Measurements from ENCODE around the gene HDGFL2.

Gene HDGFL2

DNA sequence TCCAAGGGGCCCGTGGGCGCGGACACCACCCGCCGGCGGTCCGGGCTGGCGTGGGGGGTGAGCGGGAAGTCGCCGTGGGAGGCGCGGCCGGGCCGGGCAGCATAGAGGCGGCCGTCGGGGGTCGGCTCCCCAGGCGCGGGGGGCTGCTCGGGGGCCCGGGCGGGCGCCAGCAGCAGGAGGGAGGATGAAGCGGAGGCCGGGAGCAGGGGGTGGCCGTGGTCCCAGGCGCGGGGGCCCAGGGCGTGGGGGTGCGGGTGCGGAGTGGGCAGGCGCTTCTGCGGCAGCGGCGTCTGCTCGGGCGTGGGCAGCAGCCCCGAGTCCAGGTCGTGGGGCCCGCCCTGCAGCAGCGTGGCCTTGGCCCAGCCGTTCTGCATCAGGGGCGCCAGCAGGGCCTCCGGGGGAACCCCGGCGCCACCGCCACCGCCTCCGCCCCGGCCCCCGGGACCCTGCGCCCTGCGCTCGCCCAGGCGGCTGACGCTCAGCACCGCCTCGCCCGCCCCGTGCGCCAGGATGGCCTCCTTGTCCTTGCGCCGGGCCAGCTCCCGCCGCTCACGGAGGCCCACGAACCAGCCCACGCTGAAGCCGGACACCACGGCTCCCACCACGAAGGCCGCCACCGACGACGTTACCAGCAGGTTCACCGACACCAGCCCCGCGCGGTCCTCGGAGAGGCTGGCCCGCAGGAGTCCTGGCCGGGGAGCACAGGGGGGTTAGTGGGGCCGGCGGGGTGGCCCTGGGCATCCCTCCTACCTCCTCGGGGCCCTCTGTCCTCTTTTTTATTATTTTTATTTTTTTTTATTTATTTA, 71.9 kb downstream of the HDGFL2 start:
- Histone ChIP-seq H3K79me2 (no peaks in the 10 kb centered on the region), H3K4me2 (ENCODE audit: low read length) (no peak overlapping the region), H3K9me3 (ENCODE audit: control insufficient read depth, low read length) (no peaks in the 10 kb centered on the region), H3K4me1 (no peaks in the 10 kb centered on the region), H3K9ac (no peak overlapping the region), H3K27ac (no peak overlapping the region), H3K4me3 (ENCODE audit: low read depth, low read length) (no peak overlapping the region), H3K27me3 (ENCODE audit: control insufficient read depth, insufficient read depth, low read length) (no peaks in the 10 kb centered on the region), H2AFZ (no peak overlapping the region), H3K36me3 (ENCODE audit: control insufficient read depth, insufficient read depth, low read length) (no peaks in the 10 kb centered on the region)
- TF ChIP-seq, protein P1, sequence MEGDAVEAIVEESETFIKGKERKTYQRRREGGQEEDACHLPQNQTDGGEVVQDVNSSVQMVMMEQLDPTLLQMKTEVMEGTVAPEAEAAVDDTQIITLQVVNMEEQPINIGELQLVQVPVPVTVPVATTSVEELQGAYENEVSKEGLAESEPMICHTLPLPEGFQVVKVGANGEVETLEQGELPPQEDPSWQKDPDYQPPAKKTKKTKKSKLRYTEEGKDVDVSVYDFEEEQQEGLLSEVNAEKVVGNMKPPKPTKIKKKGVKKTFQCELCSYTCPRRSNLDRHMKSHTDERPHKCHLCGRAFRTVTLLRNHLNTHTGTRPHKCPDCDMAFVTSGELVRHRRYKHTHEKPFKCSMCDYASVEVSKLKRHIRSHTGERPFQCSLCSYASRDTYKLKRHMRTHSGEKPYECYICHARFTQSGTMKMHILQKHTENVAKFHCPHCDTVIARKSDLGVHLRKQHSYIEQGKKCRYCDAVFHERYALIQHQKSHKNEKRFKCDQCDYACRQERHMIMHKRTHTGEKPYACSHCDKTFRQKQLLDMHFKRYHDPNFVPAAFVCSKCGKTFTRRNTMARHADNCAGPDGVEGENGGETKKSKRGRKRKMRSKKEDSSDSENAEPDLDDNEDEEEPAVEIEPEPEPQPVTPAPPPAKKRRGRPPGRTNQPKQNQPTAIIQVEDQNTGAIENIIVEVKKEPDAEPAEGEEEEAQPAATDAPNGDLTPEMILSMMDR (IDR thresholded peaks at IDR 0.05) = no peak

DNA sequence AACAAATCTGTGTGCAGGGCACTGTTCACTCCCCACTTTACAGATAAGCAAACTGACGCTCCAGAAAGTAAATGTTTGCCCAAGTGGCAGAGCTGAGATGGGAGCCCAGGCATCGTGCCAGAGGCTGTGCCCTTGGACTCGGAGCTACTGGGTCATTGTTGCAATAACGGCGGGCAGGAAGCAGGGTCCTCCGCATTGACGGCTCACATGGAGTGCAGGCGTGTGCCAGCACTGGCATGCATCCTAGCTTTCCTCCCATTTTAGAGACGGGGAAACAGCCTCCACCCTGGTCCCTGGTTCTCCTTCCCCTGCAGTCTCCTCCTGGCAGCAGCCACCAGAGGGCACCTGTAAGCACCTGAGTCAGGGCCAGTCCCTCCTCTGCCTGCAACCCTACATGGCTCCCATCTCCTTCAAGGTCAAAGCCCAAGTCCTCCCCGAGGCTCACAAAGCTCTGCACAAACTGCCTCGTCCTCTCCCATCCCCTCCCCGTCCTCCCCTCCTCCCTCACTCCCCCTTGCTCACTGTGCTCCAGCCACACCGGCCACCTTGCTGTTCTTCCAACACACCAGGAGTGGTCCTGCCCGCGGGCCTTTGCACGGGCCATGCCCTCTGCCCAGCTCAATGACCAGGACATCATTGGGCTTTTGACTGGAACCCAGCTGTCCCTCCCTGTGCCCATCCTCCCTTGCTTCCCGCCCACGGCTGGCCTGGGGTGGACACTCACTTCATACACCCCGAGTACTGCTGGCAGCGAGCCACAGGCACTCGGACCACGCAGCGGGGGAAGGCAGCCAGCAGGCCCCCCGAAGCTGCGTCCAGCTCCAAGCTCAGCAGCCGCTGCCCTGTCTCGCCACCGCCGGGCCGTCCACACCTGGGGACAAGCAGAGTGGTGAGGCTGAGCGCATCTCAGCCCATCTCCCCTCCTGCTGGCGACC, 75.5 kb downstream of the HDGFL2 start:
- Histone ChIP-seq H3K9me3 (ENCODE audit: control insufficient read depth, low read length) (no peaks in the 10 kb centered on the region), H3K4me2 (ENCODE audit: low read length) (no peak overlapping the region), H3K4me1 (no peaks in the 10 kb centered on the region), H3K27ac (no peak overlapping the region), H3K9ac (no peak overlapping the region), H2AFZ (no peak overlapping the region), H3K27me3 (ENCODE audit: control insufficient read depth, insufficient read depth, low read length) (no peaks in the 10 kb centered on the region), H3K4me3 (ENCODE audit: low read depth, low read length) (no peak overlapping the region), H3K79me2 (no peaks in the 10 kb centered on the region), H3K36me3 (ENCODE audit: control insufficient read depth, insufficient read depth, low read length) (no peaks in the 10 kb centered on the region)
- TF ChIP-seq, protein P1 (IDR thresholded peaks at IDR 0.05) = no peak

DNA sequence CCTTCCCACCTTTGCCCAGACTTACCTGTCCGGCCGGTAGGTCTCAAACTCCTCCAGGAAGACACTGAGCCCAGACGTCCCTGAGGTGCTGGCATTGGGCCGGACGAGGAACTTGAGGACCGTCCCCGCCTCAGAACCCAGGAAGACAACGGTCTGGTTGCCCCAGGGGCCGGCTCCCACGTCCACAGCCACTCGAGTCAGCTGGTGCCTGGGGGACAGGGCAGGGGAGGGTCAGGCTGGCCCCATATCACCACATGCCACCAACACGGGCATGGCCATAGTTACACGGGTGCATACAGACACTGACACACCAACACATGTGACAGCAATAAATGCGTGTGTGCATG, 76.1 kb downstream of the HDGFL2 start:
- Histone ChIP-seq H3K4me2 (ENCODE audit: low read length) (no peak overlapping the region), H3K9me3 (ENCODE audit: control insufficient read depth, low read length) (no peaks in the 10 kb centered on the region), H3K4me1 (no peaks in the 10 kb centered on the region), H3K79me2 (no peaks in the 10 kb centered on the region), H3K9ac (no peak overlapping the region), H3K4me3 (ENCODE audit: low read depth, low read length) (no peak overlapping the region), H2AFZ (no peak overlapping the region), H3K27ac (no peak overlapping the region), H3K36me3 (ENCODE audit: control insufficient read depth, insufficient read depth, low read length) (no peaks in the 10 kb centered on the region), H3K27me3 (ENCODE audit: control insufficient read depth, insufficient read depth, low read length) (no peaks in the 10 kb centered on the region)
- TF ChIP-seq, protein P1 (IDR thresholded peaks at IDR 0.05) = no peak

DNA sequence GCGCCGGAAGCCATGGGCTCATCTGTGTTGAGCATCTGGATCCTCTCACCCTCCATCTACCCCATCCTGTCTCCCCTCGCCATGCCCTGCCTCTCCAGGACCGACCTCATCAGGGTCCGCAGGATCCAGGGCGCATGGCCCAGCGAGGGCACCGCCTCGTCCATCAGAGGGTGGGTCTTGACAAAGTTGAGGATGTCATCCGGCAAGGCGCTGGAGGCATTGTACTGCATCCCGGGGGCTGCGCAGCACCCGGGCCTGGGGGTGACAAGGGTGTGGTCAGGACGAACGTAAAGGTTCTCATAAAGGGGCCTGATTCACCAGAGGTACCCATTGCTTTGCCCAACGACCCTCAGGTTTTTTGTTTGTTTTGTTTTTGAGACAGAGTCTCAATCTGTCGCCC, 77.9 kb downstream of the HDGFL2 start:
- Histone ChIP-seq H3K4me1 (no peaks in the 10 kb centered on the region), H3K4me3 (ENCODE audit: low read depth, low read length) (no peak overlapping the region), H2AFZ (no peak overlapping the region), H3K9ac (no peak overlapping the region), H3K36me3 (ENCODE audit: control insufficient read depth, insufficient read depth, low read length) (no peaks in the 10 kb centered on the region), H3K27me3 (ENCODE audit: control insufficient read depth, insufficient read depth, low read length) (no peaks in the 10 kb centered on the region), H3K9me3 (ENCODE audit: control insufficient read depth, low read length) (no peaks in the 10 kb centered on the region), H3K27ac (no peak overlapping the region), H3K79me2 (no peaks in the 10 kb centered on the region), H3K4me2 (ENCODE audit: low read length) (no peak overlapping the region)
- TF ChIP-seq, protein P1 (IDR thresholded peaks at IDR 0.05) = no peak

Data from parathyroid adenoma (tissue), 2 donors.